GM18951 (cell line): Measurements from ENCODE around the gene IMPA2.

Source experiments
- POLR2A ChIP-seq: IDR thresholded peaks from 4 replicates; pipeline ENCODE4 v1.6.1; 2011; ENCODE audit warnings: mild to moderate bottlenecking; ENCODE audit not compliant: insufficient read length, insufficient read depth; ENCODE audit errors: extremely low read depth
- in situ Hi-C: fragments of 300-500 bp; cut with MboI; formaldehyde crosslinking; loops from one replicate; pipeline ENCODE4 v1.12.0; 2022; ENCODE audit warnings: low sequenced_read_pairs, mixed read lengths, inconsistent platforms; ENCODE audit not compliant: unreplicated experiment

IMPA2 gene

DNA sequence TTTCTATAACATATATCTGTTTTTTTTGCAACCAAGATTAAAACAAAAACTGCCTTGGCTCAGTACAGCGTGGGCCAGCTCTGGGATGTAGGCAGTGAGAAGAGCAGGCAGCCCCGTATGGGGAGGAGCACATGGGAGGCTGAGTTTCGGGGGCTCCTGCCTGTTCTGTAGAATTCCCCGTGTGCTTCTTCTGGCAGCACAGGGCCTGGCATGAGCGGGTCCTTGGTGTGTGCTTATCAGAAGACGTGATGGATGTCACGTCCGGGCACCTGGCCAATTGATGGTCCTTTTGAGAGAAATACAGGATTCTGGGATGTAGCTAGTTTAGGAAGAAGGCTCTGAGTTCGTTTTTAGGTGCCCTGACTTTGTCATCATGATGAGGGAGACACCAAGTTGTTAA is 16.2 kb downstream of the IMPA2 start:
- no peak for TF ChIP-seq POLR2A
- in situ Hi-C loops: no loop called here

DNA sequence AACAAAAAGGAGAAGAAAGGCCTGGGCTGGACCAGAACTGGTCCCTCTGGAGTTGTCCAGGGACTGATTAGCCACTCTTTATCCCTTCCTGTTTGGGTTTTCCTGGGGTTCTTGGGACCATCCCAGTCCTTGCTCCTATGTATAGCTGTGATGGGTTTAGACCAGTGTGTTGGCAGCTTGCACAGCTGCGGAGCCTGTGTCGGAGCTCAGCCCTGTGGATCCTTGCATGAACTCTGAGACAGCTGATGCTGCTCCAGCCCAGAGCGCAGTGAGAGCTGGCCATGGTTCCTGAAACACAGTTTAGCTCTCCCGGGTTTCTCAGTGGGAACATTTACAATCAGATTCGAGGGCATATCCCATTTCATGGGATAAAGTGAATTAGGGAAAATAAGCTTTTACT is 16.9 kb downstream of the IMPA2 start:
- in situ Hi-C loops: no loop called here
- TF ChIP-seq POLR2A: no peak

DNA sequence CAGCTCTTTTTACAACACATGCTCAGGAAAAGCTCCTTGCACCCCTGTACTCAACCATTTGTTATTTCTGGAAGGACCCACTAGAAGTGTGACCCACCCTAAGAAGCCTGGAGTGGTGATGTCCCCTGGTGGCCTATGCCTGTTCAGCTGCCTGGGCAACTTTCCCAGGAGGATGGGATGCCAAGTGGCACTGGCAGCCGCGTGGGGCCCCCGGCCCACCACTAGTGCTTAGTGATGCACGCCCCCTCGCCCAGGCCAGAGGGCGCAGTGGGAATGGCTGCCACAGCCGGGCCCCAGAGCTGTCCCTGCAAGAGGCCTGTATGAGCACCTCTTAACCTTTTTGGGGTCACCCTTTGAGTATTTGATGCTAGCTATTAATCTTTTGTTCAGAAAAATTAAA is 18.1 kb downstream of the IMPA2 start:
- TF ChIP-seq POLR2A: no peak

DNA sequence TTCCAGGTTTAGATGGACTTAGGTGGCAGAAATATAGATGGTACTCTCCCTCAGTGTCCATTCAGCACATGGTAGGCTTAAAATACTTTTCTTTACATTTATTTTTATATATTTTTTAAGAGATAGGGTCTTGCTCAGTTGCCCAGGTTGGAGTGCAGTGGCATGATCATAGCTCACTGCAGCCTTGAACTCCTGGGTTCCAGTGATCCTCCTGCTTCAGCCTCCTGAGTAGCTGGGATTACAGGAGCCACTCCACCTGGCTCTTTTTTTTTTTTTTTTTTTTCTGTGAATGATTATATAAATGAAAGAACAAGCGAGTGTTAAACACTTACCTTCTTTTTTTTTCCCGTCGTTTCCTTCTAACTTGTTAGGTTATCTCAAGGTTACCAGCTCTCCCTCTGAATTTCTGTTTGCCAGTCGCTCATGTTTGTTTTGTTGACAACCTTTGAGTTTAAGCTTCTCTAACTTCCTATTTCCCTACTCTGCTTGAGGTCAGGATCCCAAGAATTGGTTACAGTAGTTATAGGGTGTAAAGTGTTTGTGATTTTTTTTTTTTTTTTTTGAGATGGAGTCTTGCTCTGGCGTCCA is 18.9 kb downstream of the IMPA2 start:
- TF ChIP-seq POLR2A: no peak
- in situ Hi-C loops: no loop called here

More for the DNA sequence above, 18.1 kb downstream of the IMPA2 start:
- in situ Hi-C loops: no loop called here

- in situ Hi-C loops: no loop called here
- no peak for TF ChIP-seq POLR2A
Observed at GRCh38 chr18:12001421-12001820, 20.1 kb downstream of the IMPA2 start.

DNA sequence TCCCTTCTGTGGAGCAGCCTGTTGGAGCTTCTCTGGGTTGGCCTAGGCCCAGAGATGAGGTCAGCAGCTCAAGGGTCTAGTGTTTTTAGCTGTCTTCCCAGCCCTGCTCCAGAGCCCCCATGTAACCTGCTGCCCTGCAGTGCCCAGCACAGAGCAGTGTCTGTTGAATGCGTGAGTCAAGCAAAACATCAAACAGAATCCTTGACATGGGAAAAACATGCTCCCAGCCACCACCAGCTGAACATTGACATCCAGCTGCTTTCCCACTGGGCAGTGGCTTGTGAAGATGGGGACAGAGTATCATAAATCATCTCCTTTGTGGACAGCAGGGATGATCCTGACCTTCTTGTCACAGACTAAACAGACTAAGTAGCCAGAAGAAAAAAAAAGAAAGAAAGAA is 22.6 kb downstream of the IMPA2 start:
- TF ChIP-seq POLR2A: no peak
- in situ Hi-C loops: no loop called here

DNA sequence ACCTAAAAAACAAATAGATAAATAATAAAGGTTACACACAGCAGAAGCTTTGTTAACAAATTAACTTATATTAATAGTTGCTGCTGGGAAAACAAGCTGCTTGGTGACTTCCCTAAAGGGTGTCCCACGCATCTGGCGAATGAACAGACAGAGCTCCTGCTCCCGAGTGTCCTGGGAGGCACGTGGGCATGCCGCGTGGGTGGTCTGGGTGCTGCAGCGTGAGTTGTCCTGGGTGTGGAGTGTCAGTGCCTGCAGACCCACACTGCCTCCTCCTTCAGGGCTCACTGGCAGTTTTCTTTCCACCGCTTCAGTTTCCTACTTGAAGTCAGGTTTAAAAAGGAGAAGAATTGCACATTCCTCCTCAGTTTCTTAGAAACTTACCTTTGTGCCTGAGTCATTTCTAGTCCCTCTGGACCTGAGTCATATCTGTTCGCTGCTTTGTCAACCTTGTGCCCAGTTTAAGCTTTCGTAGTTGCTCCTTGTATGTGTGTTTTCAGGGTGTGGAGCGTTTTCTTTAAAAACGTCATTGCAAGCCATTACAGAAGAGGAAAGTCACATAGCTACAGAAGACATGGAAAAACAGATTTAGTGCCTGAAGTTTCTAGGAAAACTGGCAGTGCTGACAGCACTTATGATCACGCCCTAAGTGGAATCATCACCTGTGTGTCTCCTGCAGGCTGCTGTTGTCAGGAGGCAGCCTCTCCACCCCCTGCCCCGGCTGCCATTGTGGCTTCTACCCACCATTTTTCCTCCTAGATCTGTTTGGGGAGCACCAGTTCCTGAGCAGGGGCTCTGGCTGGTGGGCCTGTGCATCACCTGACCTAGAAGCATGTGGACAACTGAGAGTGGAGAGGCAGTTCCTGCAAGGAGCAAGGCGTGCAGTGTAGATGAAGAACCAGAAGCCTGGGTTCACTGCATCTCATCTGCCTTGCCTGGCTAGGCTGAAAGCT is 24.5 kb downstream of the IMPA2 start:
- in situ Hi-C loops: no loop called here
- TF ChIP-seq POLR2A: no peak

DNA sequence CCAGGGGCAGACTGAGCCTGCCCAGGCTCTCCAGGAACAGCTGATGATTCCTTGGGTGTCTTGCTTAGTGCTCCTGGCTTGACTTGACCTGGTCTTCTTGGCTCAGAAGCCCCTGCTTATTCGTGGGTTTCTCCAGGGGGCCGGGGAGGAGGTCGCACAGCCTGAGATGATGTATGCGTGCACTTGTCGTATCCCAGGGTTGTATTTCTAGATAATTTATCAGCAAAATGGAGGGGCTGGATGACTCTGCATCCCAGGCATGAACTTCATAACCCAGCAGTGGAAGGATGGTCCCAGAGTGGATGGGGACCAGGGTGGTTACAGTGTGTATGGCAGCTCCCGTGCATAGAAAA is 25.2 kb downstream of the IMPA2 start:
- TF ChIP-seq POLR2A: no peak
- in situ Hi-C loops: no loop called here

DNA sequence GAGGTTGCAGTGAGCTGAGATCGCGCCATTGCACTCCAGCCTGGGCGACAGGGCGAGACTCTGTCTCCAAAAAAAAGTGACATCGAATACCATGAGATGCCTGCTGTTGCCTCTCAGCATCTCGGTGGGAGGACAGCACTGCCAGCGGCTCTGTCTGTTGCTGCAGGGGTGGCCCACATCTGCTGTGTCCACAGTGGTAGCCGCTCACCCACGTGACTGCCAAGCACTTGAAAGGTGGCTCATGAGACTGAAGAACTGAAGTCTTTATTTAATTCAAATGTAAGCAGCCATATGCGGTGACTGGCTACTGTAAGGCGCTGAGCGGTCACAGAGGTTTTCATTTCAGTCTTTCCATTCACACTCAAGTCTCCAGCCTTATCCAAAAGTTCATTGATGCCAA is 25.8 kb downstream of the IMPA2 start:
- in situ Hi-C loops: no loop called here

GRCh38 chr18:12008181-12008767 is 27.0 kb downstream of the IMPA2 start:
- in situ Hi-C loops: no loop called here
- TF ChIP-seq POLR2A: no peak

More for the DNA sequence above, 25.8 kb downstream of the IMPA2 start:
- no peak for TF ChIP-seq POLR2A

GRCh38 chr18:12008842-12009580 is 27.7 kb downstream of the IMPA2 start:
- in situ Hi-C loops: no loop called here
- TF ChIP-seq POLR2A: no peak

GRCh38 chr18:12009581-12010140 is 28.4 kb downstream of the IMPA2 start:
- TF ChIP-seq POLR2A: no peak
- in situ Hi-C loops: no loop called here
